ENCODE data around the gene PATL2.
"Not testable (repeated sequence)": the region's sequence is repeated elsewhere in the genome, so short reads cannot be mapped to it uniquely, and the experiment has no call there.

Gene PATL2

GRCh38 chr15:44654858-44655257 is 56.3 kb downstream of the PATL2 start:
- DNase-seq (ENCODE audit: low read depth in 2 of 3, low spot score in 2 of 3): no peak

DNA sequence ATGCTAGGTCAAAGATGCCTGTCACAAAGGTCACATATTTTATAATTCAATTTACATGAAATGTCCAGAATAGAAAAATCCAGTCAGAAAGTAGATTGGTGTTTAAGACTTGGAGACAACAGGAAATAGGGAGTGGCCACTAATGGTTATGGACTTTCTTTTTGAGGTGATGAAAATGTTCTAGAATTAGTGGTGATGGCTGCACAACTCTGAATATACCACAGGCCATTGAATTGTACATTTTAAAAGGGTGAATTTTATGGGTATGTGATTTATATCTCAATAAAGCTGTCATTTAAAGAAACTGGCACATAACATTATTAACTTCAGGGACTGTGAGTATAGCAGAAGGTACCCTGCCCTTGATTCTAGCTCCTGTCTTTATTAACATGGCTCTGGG is 63.5 kb downstream of the PATL2 start:
- no peak for DNase-seq (ENCODE audit: low read depth in 2 of 3, low spot score in 2 of 3)

DNA sequence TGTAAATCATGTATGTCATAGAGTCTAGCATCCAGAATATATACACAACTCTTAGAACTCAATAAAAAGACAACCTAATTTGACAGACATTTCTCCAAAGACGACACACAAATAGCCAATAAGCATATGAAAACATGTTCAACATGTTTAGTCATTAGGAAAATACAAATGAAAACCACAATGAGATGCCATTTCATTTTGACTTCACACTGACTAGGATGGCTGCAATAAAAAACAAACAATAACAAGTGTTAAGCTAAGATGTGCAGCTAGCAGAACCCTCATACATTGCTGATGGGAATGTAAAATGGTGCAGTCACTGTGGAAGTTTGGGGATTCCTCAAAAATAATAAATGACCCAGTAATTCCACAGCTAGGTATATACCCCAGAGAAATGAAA is 64.1 kb downstream of the PATL2 start:
- DNase-seq (ENCODE audit: low read depth in 2 of 3, low spot score in 2 of 3): no peak

DNA sequence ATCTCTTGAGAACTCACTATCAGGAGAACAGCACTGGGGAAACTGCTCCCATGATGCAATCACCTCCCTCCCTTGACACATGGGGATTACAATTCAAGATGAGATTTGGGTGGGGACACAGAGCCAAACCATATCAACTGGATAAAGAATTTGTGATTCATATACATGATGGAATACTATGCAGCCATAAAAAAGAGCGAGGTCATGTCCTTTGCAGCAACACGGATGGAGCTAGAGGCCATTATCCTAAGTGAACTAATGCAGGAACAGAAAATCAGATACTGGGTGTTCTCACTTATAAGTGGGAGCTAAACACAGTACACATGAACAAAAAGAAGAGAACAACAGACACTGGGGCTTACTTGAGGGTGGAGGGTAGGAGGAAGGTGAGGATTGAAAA is 64.7 kb downstream of the PATL2 start:
- DNase-seq (ENCODE audit: low read depth in 2 of 3, low spot score in 2 of 3): no peak

DNA sequence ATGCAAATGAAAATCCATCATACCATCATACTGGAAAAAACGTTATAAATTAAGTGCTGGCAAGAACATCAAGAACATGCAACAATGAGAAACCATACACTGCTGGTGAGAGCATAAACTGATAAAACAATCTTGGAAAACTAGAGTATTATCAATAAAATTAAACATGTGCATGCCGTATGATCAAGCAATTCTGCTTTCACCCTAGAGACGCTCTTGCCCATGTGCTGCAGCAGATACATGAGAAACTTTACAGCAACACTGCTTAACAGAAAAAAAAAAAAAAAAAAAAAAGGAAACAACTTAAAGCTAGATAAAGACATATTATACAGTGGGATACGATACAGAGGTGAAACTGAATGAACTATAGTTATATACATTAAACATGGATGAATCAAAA is 69.5 kb downstream of the PATL2 start:
- no peak for DNase-seq (ENCODE audit: low read depth in 2 of 3, low spot score in 2 of 3)

GRCh38 chr15:44636976-44637375 is 74.1 kb downstream of the PATL2 start:
- no peak for DNase-seq (ENCODE audit: low read depth in 2 of 3, low spot score in 2 of 3)

- DNase-seq (ENCODE audit: low read depth in 2 of 3, low spot score in 2 of 3): no peak
Measured at GRCh38 chr15:44633603-44634002, 77.5 kb downstream of the PATL2 start.

- DNase-seq (ENCODE audit: low read depth in 2 of 3, low spot score in 2 of 3): not testable (repeated sequence)
Measured at GRCh38 chr15:44625286-44625685, 85.8 kb downstream of the PATL2 start.

DNA sequence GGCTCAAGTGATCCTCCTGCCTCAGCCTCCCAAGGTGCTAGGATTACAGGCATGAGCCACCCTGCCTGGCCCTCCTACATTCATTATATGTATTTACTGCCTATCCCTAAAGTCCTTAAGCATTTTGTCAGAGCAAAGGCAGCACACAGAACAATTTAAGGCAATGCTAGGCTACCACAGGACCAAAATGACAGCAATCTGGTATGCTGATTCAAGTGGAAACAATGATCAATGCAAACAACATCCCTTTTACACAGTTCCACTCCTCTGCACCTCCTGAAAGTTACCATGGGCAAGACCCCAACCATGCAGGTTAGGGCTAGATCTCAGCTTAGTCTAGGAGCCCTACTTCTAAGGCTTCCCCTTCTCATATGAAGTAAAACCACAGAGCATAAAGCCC is 87.9 kb downstream of the PATL2 start:
- DNase-seq (ENCODE audit: low read depth in 2 of 3, low spot score in 2 of 3): no peak

- no peak for DNase-seq (ENCODE audit: low read depth in 2 of 3, low spot score in 2 of 3)
Measured at GRCh38 chr15:44620081-44620480, 91.0 kb downstream of the PATL2 start.

DNA sequence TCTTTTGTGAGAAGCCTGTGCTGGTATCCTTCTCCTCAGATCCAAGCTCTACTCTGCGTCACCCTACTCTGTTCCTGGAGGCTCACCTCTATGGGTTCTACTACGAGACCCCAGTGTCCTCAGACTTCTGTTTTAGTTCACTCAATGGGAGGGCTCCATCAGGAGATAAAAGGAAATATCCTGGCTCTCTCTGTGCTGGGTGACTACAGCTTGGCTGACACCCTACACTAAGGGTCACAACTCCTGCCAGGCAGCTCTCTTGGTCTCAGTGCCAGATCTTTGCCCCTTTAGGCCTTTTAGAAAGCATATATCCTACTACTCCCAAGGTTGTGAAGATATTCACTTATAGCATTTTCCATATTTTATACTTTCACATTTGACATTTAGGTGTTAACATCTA is 94.1 kb downstream of the PATL2 start:
- DNase-seq (ENCODE audit: low read depth in 2 of 3, low spot score in 2 of 3): no peak

All from activated CD8-positive, alpha-beta memory T cell treated with anti-CD3 and anti-CD28 coated beads for 48 hours (primary cell).